NCI-H2196 (cell line): ENCODE measurements around the gene POLA1.

ENCODE experiments used
- DNase-seq: peaks from one replicate; lab custom pipeline; 2025; ENCODE audit not compliant: unreplicated experiment; lab: John Stamatoyannopoulos, UW

Gene POLA1

DNA sequence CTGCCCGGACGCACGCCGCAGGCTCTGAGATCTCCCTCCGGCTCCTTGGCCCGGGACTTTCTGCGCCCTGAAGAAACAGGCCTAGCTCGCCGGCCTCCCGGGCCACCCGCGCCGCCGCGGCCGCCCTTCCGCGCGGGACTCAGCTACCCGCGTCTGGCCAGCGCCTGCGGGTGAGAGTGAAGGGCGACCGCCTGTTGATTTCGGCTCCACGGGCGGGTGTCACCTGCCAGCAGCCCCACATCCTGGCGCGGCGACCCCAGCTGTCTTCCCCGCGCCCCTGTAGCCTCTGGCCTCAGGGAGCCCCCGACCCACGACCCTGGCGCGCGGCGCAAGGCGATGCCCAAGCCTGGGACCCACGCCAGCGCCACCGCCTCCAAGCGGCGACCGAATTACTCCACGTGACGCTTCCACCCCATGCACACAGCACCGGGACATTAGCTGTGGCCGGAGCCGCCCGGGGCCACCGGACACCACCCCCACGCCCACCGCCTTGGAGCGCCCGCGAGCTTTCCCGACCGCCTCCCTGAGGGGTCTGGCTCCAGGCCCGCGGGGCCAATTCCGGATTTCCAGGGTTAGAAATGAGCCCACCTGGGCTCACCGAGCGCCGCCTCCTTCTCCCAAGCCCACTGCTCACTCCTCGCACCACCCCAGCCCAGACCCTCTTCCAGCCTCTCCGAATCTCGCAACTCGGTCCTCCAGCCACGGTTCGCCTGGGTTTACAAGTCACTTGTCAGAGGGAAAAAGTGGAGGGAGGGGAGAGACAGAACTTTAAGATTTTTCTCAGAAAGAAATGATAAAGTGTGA lies 311.9 kb downstream of the POLA1 start:
- no peak for DNase-seq

DNA sequence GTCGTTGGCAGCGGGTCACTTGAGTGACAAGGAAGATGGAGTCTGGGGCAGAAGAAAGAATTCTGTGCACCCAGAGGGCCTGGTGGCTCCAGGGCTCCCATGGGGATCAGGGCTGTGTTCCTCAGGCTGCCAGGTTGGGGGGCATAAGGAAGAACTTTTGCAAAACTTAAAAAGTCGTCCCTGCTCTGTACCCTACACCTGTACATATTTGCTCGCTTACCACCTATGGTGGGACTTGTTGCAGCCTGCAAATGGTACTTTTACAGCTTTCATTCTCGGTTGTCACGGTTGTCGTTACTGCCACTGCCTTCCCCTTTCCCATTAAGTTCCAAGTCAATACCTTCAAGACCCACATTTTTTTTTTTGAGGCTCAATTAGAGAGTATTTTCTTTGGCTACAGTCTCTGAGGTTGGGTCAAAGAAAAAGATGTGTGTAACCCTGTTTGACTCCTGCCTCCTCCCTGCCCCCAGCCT lies 312.9 kb downstream of the POLA1 start:
- DNase-seq, result no peak

DNA sequence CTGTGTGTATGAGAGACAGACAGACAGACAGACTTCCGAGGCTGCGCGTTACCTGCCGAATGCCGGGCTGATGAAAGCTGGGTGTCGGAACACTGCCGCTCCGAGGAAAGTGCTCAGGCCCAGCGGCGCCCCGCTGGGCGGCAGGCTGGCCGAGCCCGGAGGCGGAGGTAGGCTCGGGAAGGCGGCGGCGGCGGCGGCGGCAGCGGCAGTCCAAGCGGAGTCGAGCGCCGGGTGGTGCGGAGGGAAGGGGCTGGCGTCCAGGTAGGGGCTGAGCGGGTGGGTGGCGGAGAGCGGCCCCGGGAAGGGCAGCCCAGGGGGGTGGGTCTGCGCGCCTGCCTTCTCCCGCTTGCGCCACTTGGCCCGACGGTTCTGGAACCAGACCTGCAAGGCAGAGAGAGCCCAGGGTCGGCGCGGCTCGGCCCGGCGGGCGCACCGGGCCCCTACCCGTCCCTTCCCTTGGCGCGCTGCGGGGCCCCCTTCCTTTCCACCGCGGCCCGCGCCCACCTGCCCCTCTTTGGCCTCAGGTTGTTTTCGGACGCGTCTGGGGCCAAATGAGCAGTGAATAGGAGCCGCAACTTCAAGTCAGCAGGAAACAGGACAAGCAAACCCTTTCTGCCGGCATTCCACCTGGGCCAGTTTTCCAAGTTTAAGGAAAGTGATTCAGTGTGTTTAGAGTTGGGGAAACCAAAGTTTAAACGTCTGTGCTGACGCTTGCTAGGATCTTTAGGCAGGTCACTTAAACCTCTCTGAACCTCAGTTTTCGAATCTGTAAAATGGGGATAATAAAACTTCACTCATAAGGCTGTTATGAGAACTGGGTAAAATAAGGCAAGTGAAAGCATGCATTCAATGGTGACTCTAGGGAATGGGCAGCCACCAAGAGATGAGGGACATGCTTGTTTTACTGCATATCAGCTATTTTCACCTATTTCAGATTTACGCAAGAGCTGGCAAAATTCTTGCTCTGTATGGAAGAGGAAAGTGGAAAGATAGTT lies 313.6 kb downstream of the POLA1 start:
- DNase-seq, result no peak

GRCh38 chrX:25009407-25009806 lies 315.7 kb downstream of the POLA1 start:
- DNase-seq, result no peak

GRCh38 chrX:25010784-25011588 lies 317.3 kb downstream of the POLA1 start:
- DNase-seq, result no peak

DNA sequence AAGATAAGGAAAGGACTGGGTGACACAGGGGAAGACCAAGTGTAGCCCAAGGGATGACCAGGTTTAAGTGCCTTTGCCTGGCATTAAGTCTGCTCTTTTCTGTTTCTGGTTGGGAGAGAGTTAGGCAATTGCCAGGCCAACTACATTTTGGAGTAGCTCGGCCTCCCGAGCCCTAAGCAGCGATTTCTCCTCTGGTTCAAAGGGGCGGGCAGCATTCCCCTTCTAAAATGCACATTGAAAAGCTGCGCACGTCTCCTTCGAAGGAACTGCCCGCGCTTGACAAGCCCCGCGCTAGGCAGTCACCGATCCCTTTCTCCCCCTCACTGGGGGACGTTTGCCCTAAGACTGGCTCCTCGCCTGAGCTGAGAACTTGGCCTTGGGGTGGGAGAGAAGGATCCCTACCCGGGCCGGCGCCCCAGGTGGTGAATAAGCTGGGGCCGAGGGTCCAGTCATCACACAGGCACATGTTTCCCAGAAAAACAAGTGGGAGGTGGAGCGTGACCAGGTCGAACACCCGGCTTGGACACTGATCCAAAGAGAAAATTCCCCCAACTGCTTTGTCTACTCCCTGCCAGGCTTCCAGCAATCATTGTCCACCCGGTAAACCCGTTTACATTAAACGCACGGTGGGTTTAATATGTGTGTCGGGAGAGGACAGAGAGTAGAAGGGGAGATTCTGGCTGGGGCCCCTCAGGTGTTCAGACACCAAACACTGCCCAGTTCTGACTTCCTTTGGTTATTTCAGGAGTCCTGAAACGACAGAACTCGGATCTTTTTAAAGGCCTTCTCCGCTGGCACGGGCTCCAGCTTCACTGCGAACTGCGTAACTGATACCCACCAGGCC lies 318.1 kb downstream of the POLA1 start:
- DNase-seq, result no peak

DNA sequence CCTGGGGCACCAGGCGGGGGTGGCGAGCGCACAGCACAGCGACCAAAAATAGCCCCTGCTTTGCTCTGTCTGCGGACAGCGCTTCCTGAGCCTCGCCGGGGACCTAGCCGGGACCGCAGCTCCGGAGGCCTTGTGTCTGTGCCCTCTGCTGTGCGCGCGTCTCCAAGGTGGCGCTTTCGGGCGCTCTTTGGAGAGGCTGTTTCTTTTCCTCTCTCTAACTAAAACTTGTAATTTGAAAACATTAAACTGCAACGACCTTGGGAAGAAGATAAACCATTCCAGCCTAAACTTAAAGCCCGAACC lies 318.7 kb downstream of the POLA1 start:
- DNase-seq, result no peak

- DNase-seq, result peak; percentile 10
Measured at GRCh38 chrX:25012793-25013631, 319.3 kb downstream of the POLA1 start.

DNA sequence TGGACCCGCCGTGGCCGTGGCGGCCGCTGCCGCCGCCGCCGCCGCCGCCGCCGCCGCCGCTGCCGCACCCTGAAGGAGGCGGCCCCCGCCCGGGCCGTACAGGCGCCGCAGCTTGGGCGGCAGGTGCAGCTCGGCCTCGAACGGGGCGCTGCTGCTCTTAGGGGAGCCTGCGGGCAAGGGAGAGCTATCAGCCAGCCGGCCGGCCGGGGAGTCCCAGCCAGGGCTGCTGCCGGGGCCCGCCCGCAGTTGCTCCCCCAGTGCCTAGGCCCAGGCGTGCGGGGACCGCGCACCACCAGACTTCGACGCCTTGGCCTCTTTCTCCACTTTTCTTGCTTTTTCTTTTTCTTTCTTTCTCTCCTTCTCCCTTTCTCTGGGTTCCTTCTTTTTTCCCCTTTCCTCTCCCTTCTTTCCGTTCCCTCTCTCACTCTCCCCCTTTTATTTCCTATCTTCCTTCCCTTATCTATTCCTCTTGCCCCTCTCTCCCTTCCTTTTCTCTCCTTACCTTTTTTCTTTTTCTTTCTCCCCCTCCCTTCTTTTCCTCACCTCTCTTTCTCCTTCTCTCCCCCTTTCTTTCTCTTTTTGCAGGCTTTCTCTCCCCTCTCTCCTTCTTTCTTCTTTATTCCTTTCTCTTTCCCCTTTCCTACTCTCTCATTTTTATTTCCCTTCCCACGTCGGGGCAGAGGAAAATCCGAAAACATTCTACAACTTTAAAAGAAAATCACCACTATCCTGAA lies 320.1 kb downstream of the POLA1 start:
- DNase-seq, result no peak

GRCh38 chrX:25014366-25014838 lies 320.7 kb downstream of the POLA1 start:
- no peak for DNase-seq

- DNase-seq, result no peak
Measured at GRCh38 chrX:25015486-25016360, 322.0 kb downstream of the POLA1 start, which contains the start of gene ARX. ARX (minus strand) TSS chrX:25015965; CDS start chrX:25015737, 228 bp downstream.

- DNase-seq, result no peak
Measured at GRCh38 chrX:25016361-25016671, 322.6 kb downstream of the POLA1 start.

DNA sequence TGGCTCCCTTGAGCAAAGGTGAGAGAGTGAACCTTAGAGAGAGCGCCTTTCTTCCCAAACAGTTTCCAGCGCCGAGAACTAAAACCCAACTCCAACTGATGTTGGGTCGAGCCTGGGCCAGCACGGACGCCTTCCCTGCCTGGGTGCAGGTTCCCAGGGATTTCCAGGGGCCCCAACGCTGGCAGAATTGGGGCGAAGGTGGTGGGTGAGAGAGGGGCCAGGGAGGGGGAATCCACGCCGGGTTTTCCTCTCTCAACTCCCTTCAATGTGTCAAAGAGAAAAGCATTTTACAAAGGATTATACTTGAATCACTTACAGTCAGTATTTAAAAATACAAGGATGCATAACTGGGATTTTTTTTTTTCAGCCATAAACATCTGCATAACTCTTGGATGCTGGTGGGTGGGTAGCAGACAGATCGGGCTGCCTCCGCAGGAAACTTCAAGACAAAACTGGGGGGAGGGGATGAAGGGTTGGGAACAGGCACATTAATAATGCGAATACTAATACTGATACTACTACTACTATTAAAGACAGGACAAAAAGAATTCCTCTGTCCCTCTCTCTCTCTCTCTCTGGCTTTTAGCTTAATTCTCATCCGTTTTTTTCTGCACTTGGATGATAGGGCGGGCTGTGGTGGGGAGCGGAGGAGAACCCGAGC lies 323.4 kb downstream of the POLA1 start:
- no peak for DNase-seq

DNA sequence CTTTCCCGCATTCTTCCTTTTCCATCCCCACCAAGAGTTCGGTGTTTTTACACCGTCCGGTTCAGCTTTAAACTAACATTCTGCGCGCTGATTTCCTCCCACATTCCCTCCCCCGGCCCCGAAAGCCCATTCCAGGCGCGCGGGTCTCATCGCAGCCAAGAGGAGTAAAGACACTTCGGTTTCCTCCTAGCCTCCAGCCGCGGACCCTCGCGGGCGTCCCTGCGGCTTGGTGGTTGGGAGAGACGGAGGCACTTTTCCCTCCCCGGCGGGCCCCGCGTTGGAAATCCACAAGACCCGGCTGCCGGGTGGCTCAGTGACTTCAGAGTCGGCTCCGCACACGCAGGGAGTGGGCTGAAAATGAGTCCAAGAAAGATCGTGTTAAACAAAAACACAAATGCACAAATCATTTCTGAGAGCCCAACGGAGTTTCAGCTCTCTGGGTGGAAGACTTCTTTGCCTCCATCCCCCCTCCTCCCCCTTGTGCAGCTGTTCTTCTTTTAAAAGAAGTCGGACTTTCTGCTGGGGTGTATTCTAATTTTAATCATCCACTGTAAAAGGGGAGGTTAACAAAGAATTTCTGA lies 324.0 kb downstream of the POLA1 start:
- no peak for DNase-seq

GRCh38 chrX:25018682-25019081 lies 325.0 kb downstream of the POLA1 start:
- no peak for DNase-seq

DNA sequence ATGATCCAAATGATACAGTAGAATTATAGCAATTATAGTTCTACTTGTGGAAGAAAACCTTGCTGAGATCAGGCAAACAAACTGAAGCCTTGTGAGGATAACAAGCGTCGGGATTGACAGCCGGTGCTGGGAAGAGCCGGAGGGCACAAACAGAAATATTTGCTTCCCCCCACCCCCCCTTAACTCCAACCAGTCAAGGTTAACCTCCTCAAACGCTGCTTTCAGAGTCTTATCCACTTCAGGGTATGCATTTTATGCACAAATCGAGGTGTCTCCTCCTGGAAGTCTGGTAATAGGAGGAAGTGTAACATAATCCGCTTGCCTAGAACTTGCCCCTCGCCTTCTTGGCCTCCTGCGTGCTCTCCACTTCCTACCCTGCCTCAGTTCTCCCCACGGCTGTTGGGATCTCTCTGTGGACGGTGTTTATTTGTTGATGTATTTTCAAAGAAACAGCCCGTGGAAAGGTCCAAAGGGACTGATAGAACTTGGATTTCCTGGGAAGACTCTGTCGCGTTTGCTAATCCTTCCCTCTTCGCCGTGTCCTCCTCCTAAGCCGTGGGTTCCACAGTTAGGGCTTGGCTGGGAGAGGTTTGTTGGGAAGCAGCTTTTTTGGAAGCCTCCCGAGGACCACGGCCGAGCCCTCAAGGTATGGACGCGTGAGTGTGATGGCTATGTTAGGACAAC lies 326.1 kb downstream of the POLA1 start:
- DNase-seq, result no peak
